Keratinocyte (primary cell): ENCODE data around the gene ALOXE3.

Source experiments
- EZH2 ChIP-seq: IDR thresholded peaks from one replicate; pipeline ENCODE4 v1.6.1; 2012; ENCODE audit warnings: inconsistent platforms, mild to moderate bottlenecking, low read length, moderate library complexity
- TF ChIP-seq, protein P1 (sequence below), 3 experiments: IDR thresholded peaks in 1 of 3; conservative IDR thresholded peaks in 1 of 3; optimal IDR thresholded peaks in 1 of 3; 2 replicates in 2 of 3; 3 replicates in 1 of 3; pipeline versions ENCODE3 to v1.5.1; 2011; ENCODE audit warnings: low read length in 3 of 3, mild to moderate bottlenecking in 3 of 3, moderate library complexity in 2 of 3, control low read depth in 1 of 3, inconsistent platforms in 1 of 3; ENCODE audit not compliant: insufficient read depth in 2 of 3; ENCODE audit errors: extremely low read depth in 1 of 3

DNA sequence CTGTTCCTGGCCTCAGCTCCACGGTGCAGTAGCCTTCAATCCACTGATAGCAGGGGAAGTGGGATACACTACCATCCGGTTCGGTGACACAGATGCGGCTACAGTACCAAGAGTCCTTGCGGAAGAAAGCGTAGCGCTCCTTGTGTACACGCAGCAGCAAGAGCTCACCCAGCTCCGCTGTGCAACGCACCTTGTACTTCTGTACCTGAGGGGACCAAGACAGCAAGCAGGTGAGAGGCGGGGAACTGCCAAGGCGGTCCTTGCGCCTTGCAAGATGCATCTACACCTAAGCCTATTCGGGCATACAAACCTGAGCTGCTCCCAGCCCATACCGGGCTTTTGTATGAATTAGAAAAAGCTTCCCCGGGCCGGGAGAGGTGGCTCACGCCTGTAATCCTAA lies 1.5 kb downstream of the ALOXE3 start:
- TF ChIP-seq, protein P1, sequence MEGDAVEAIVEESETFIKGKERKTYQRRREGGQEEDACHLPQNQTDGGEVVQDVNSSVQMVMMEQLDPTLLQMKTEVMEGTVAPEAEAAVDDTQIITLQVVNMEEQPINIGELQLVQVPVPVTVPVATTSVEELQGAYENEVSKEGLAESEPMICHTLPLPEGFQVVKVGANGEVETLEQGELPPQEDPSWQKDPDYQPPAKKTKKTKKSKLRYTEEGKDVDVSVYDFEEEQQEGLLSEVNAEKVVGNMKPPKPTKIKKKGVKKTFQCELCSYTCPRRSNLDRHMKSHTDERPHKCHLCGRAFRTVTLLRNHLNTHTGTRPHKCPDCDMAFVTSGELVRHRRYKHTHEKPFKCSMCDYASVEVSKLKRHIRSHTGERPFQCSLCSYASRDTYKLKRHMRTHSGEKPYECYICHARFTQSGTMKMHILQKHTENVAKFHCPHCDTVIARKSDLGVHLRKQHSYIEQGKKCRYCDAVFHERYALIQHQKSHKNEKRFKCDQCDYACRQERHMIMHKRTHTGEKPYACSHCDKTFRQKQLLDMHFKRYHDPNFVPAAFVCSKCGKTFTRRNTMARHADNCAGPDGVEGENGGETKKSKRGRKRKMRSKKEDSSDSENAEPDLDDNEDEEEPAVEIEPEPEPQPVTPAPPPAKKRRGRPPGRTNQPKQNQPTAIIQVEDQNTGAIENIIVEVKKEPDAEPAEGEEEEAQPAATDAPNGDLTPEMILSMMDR (optimal IDR thresholded peaks at IDR 0.05 in 1 of 3, IDR thresholded peaks at IDR 0.05 in 1 of 3, conservative IDR thresholded peaks at IDR 0.05 in 1 of 3; ENCODE audit: extremely low read depth in 1 of 3, insufficient read depth in 2 of 3, low read length in 3 of 3): no peak
- TF ChIP-seq EZH2: no peak
